Heart left ventricle (tissue), 16 donors: ENCODE results near the gene FAM241B. TPM values are rescaled to one million over a fixed set of nuclear protein-coding genes. Genes with fewer than 3 reads are reported as not detected.

ENCODE experiments used
- ATAC-seq, 4 donors: fragments of 200-7000 bp; cut with Tn5 transposase; one replicate each; pipeline ENCODE4 v1.9.1; 2020 to 2022; ENCODE audit warnings: moderate library complexity in 4 of 4, mild to moderate bottlenecking in 3 of 4, moderate number of reproducible peaks in 1 of 4
- DNase-seq, 5 donors: peaks; one replicate each; pipeline ENCODE4 v3.0.0-alpha.2; 2020
- H3K27ac ChIP-seq, 12 donors: fragments of 200-600 bp; sonication (generic) in 4 of 12; one replicate each; pipeline versions ENCODE4 v1.5.0 to v1.8.0; 2016 to 2022; ENCODE audit warnings: mild to moderate bottlenecking in 2 of 12
- H3K27me3 ChIP-seq, 9 donors: fragments of 200-600 bp; sonication (generic) in 2 of 9; one replicate each; pipeline versions ENCODE4 v1.5.1 to v1.8.0; 2016 to 2022; ENCODE audit warnings: mild to moderate bottlenecking in 3 of 9
- H3K36me3 ChIP-seq, 9 donors: fragments of 200-600 bp; sonication (generic) in 2 of 9; one replicate each; pipeline versions ENCODE4 v1.5.0 to v1.8.0; 2018 to 2022; ENCODE audit warnings: mild to moderate bottlenecking in 2 of 9
- H3K4me1 ChIP-seq, 12 donors: fragments of 200-600 bp; sonication (generic) in 4 of 12; one replicate each; pipeline versions ENCODE4 v1.5.0 to v1.8.0; 2016 to 2022; ENCODE audit warnings: mild to moderate bottlenecking in 3 of 12
- H3K4me3 ChIP-seq, 12 donors: fragments of 200-600 bp; sonication (generic) in 4 of 12; one replicate each; pipeline versions ENCODE4 v1.5.0 to v1.8.0; 2017 to 2022; ENCODE audit warnings: mild to moderate bottlenecking in 9 of 12, moderate library complexity in 4 of 12
- H3K9me3 ChIP-seq, 12 donors: fragments of 200-600 bp; sonication (generic) in 4 of 12; one replicate each; pipeline versions ENCODE4 v1.5.0 to v1.8.0; 2016 to 2022; ENCODE audit warnings: mild to moderate bottlenecking in 1 of 12
- CTCF ChIP-seq, 12 donors: fragments of 200-600 bp; sonication (generic) in 4 of 12; IDR thresholded peaks; one replicate each; pipeline versions ENCODE4 v1.5.0 to v1.8.0; 2018 to 2022; ENCODE audit warnings: antibody characterized with exemption in 12 of 12, mild to moderate bottlenecking in 5 of 12
- POLR2A ChIP-seq, 2 donors: fragments of 450-650 bp; IDR thresholded peaks; one replicate each; pipeline ENCODE4 v1.6.1; 2017; ENCODE audit warnings: antibody characterized with exemption in 2 of 2, mild to moderate bottlenecking in 2 of 2, moderate library complexity in 2 of 2
- WGBS, 4 donors: extraction: QIAGEN DNeasy Blood & Tissue Kit in 2 of 4; methylation state at CpG; one replicate each; pipeline versions ENCODE4 v1.1.5 to v1.1.7; 2013 to 2018; 5-methylcytosine and 5-hydroxymethylcytosine counted together
- intact Hi-C, 10 donors: fragments of 100-400 bp; cut with DNase I; formaldehyde crosslinking; loops; one replicate each; pipeline versions ENCODE4 v1.11.1 to v1.14.2; 2022
- polyA plus RNA-seq, 2 donors: library from polyadenylated mRNA; stranded (reverse); fragments of 200-250 nt; gene quantifications; one replicate each; pipeline ENCODE4 v1.2.3, GENCODE V29; 2013
- total RNA-seq, 9 donors: library from RNA; depleted of rRNA in 2 of 9; stranded (reverse); fragments of >200 nt in 2 of 9; fragmentation: NEBNext Ultra II Directional in 3 of 9; extraction: Animal tissue kit (Norgen Biotek cat#: 25700) in 3 of 9; gene quantifications; one replicate each; pipeline versions ENCODE4 v1.1.0 to v1.2.4, GENCODE V29; 2016 to 2023
- donor health status: ischemic (EF 13 %, LVEDD 7.1; RV severe dilation, severe dysfunction).
- donor health status: healthy with polysubstance abuse.
- donor health status: DM: no; HTN: yes; CAD: no.
- donor health status: DM: no; HTN: no; CAD: no.
- donor health status: ischemic (EF 25% LVEDD 6.9; RV normal size, moderate dysfunction).
- donor health status: ischemic (EF 25% LVEDD 5.7; RV mildly dilated, moderate dysfunction).
- donor health status: healthy.
- donor health status: DM: yes; HTN: yes; CAD: no.
- donor health status: ischemic (EF 35%, LVEDD 5.7; RV mildly dilated, moderate dysfunction).
- donor health status: nonischemic (EF 11% LVEDD 7.7; RV severe dilation, severe dysfunction).
- donor health status: DM: yes; HTN: yes; CAD: no.
- donor health status: PGD.
- donor health status: ischemic (EF 29% LVEDD 5.4; RV normal size, mild dysfunction).
- donor health status: nonischemic (EF 23%, LVEDD 6.1; RV moderate dilation, normal function).

The FAM241B gene
- total and polyA plus RNA-seq, 11 donors = 0.64 to 7.8 (median 4.5) TPM

DNA sequence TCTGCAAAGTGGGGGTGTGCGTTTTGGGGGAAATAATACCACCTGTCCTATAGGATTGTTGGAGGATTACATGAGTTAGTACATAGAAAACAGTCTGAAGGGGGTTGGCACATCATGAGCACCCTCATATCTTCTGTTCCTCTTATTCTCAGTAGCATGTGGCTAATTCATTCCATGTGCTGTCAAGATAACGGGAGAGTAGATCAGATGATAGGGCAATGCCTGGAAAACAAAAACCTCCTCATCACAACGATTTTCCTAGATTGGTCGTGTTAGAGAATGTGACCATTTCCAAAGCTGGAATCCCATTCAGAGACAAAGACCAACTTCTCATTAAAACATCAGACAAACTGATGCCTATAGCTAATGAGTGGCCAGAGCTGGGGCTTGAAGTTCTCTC lies 50.6 kb downstream of the FAM241B start:
- intact Hi-C loops = no loop called here
- ATAC-seq = no peak
- Histone ChIP-seq H3K27me3 (peaks cover 0 to 20% (median 0%) of the 10 kb centered on the region in 9 donors), H3K4me3 (no peak overlapping the region), H3K9me3 (no peaks in the 10 kb centered on the region), H3K36me3 (no peaks in the 10 kb centered on the region), H3K27ac (no peak overlapping the region), H3K4me1 (peaks cover 0 to 21% (median 7%) of the 10 kb centered on the region in 12 donors)
- WGBS, 4 donors = 68 to 76% (median 73%) methylated on average over 4 of the region's 4 CpGs
- no peak for TF ChIP-seq POLR2A (IDR thresholded peaks at IDR 0.05)
- TF ChIP-seq CTCF (IDR thresholded peaks at IDR 0.05) = no peak
- no peak for DNase-seq

GRCh38 chr10:69681436-69681835 lies 51.4 kb downstream of the FAM241B start:
- DNase-seq (no peak), ATAC-seq (no peak)
- H3K36me3 ChIP-seq = no peaks in the 10 kb centered on the region
- H3K9me3 ChIP-seq = no peaks in the 10 kb centered on the region
- TF ChIP-seq CTCF (IDR thresholded peaks at IDR 0.05) (no peak), POLR2A (IDR thresholded peaks at IDR 0.05) (no peak)
- no peak overlapping the region for H3K27ac ChIP-seq
- H3K4me3 ChIP-seq = no peak overlapping the region
- H3K27me3 ChIP-seq = peaks cover 0 to 18% (median 0%) of the 10 kb centered on the region in 9 donors
- intact Hi-C loops = no loop called here
- peaks cover 0 to 30% (median 12%) of the 10 kb centered on the region in 12 donors for H3K4me1 ChIP-seq
- 82 to 95% (median 89%) methylated on average over 5 to 6 of the region's 6 CpGs for WGBS, 4 donors

DNA sequence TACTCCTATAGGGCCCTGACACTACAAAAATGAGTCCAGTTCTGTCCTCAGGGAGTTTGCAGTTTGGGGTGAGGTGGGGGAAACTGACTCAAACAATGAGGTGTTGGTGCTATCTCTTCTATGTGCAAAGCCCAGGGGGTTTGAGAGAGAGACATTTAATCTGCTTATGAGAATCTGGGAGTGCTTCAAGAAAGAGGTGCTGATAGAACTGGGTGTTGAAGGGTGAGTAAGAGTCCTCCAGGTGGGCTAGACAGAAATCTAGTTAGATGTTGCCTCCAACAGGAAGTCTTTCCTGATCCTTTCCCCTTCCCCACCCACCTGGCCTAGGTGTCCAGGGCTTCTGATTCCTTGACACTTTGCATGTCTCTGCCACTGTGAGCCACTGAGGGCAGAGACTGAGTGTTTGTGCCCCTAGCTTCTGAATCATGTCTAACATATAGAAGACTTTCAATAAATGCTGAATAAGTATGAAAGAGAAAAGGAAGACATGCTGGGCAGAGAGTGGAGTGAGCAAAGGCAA lies 53.0 kb downstream of the FAM241B start:
- intact Hi-C loops = no loop called here
- Histone ChIP-seq H3K36me3 (no peaks in the 10 kb centered on the region), H3K27ac (no peak overlapping the region), H3K4me3 (no peak overlapping the region), H3K27me3 (peaks cover 0 to 10% (median 0%) of the 10 kb centered on the region in 9 donors), H3K9me3 (no peaks in the 10 kb centered on the region), H3K4me1 (peaks cover 0 to 35% (median 14%) of the 10 kb centered on the region in 12 donors)
- TF ChIP-seq CTCF (IDR thresholded peaks at IDR 0.05) (no peak), POLR2A (IDR thresholded peaks at IDR 0.05) (no peak)
- no peak for DNase-seq
- ATAC-seq = no peak

Other genes with a start within 250 kb of the FAM241B start
- under 1 TPM in 4 of 9 donors, not detected in 5; 0.22 to 0.39 (median 0.29) TPM for gene TACR2, start 213.3 kb upstream of the FAM241B start, total RNA-seq
- gene TACR2, start 213.3 kb upstream of the FAM241B start, polyA plus RNA-seq = under 1 TPM; 0.11 to 0.15 TPM
- 10 to 100 TPM in 6 of 9 donors, 1 to 10 TPM in 3; 4.5 to 20.2 (median 11.1) TPM for gene TSPAN15, start 178.8 kb upstream of the FAM241B start, total RNA-seq
- 10 to 100 TPM; 10.5 to 12.5 TPM for gene TSPAN15, start 178.8 kb upstream of the FAM241B start, polyA plus RNA-seq
- not detected for gene NEUROG3, start 56.8 kb upstream of the FAM241B start, total RNA-seq
- gene NEUROG3, start 56.8 kb upstream of the FAM241B start, polyA plus RNA-seq = not detected
- gene COL13A1, start 171.7 kb downstream of the FAM241B start, total RNA-seq = 1 to 10 TPM; 1.0 to 4.0 (median 1.7) TPM
- gene COL13A1, start 171.7 kb downstream of the FAM241B start, polyA plus RNA-seq = 1 to 10 TPM; 1.2 to 2.0 TPM